Endothelial cell of umbilical vein (primary cell): Measurements from ENCODE around the gene HTRA3. TPM values are rescaled to one million over a fixed set of nuclear protein-coding genes. Genes with fewer than 3 reads are reported as not detected.

ENCODE experiments used
- BruUV-seq: library from RNA; stranded (reverse); fragments of 400-500 nt; replicated peaks from 2 replicates; lab custom pipeline; 2021; lab: Mats Ljungman, UMichigan
- CTCF ChIA-PET: fragments of 300-600, 350-600 bp; sonication (Branson Sonifier 250); formaldehyde crosslinking; loops from one replicate; lab custom pipeline; 2021; ENCODE audit warnings: antibody characterized with exemption, inconsistent platforms; lab: Charles Lee
- POLR2A ChIA-PET: fragments of 300-600, 350-600 bp; sonication (Branson Sonifier 250); formaldehyde crosslinking; loops from one replicate; lab custom pipeline; 2021; ENCODE audit warnings: antibody characterized with exemption, inconsistent platforms; lab: Charles Lee
- DNase-seq: peaks from one replicate; pipeline ENCODE4 v3.0.0-alpha.2; 2011; ENCODE audit warnings: low read depth, low spot score
- FAIRE-seq: peaks from 2 replicates; lab custom pipeline; 2011; peaks lifted over from hg19 to GRCh38; lab: Jason Lieb, UNC
- H2AFZ ChIP-seq: 2 replicates; pipeline ENCODE4 v1.6.0; 2012; ENCODE audit warnings: low read depth, low read length, control low read depth, inconsistent platforms
- H3K27ac ChIP-seq: 2 replicates; pipeline ENCODE4 v1.5.1; 2011; ENCODE audit warnings: low read depth, mild to moderate bottlenecking, control low read depth, low read length, moderate library complexity; ENCODE audit not compliant: insufficient read depth
- H3K27me3 ChIP-seq, 2 experiments: 2 replicates each; pipeline versions ENCODE4 v1.6.0 to v1.6.1; 2011; ENCODE audit warnings: low read length in 2 of 2, mixed read lengths in 1 of 2; ENCODE audit not compliant: control insufficient read depth in 2 of 2, insufficient read depth in 2 of 2
- H3K36me3 ChIP-seq, 2 experiments: 2 replicates in 1 of 2; 3 replicates in 1 of 2; pipeline ENCODE4 v1.5.1; 2011; ENCODE audit warnings: low read length in 2 of 2, mild to moderate bottlenecking in 1 of 2, moderate library complexity in 1 of 2; ENCODE audit not compliant: control insufficient read depth in 2 of 2, insufficient read depth in 2 of 2; ENCODE audit errors: extremely low read depth in 1 of 2
- H3K4me1 ChIP-seq: 3 replicates; pipeline ENCODE4 v1.5.1; 2011; ENCODE audit warnings: mild to moderate bottlenecking, low read length; ENCODE audit not compliant: control insufficient read depth, insufficient read depth; ENCODE audit errors: extremely low read depth
- H3K4me2 ChIP-seq: 2 replicates; pipeline ENCODE4 v1.6.1; 2011; ENCODE audit warnings: low read length, control low read depth, mixed read lengths; ENCODE audit not compliant: insufficient read depth
- H3K4me3 ChIP-seq, 3 experiments: fragments of 200-600 bp in 1 of 3; sonication (generic), shearing (Covaris generic) in 1 of 3; replicated peaks in 1 of 3; 2 replicates each; pipeline ENCODE4 v1.5.1; 2011 to 2016; ENCODE audit warnings: control low read depth in 3 of 3, low read length in 3 of 3, mild to moderate bottlenecking in 2 of 3, inconsistent platforms in 1 of 3, low read depth in 1 of 3, moderate library complexity in 1 of 3; ENCODE audit not compliant: insufficient read depth in 1 of 3
- H3K79me2 ChIP-seq: 2 replicates; pipeline ENCODE4 v1.6.0; 2012; ENCODE audit warnings: low read length, inconsistent platforms; ENCODE audit not compliant: control insufficient read depth, insufficient read depth
- H3K9ac ChIP-seq: replicated peaks from 2 replicates; pipeline ENCODE3; 2011; ENCODE audit warnings: low read length, control low read depth; ENCODE audit not compliant: insufficient read depth; ENCODE audit errors: extremely low read depth
- H3K9me1 ChIP-seq: replicated peaks from 3 replicates; pipeline ENCODE4 v1.6.0; 2011; ENCODE audit warnings: mild to moderate bottlenecking, low read length; ENCODE audit not compliant: control insufficient read depth, insufficient read depth; ENCODE audit errors: extremely low read depth
- H3K9me3 ChIP-seq: replicated peaks from 2 replicates; pipeline ENCODE4 v1.5.1; 2012; ENCODE audit warnings: low read length, inconsistent platforms; ENCODE audit not compliant: control insufficient read depth, insufficient read depth
- H4K20me1 ChIP-seq: replicated peaks from 2 replicates; pipeline ENCODE3; 2011; ENCODE audit warnings: mild to moderate bottlenecking, low read length; ENCODE audit not compliant: control insufficient read depth, insufficient read depth; ENCODE audit errors: extremely low read depth
- CTCF ChIP-seq, 2 donors: IDR thresholded peaks; 1 replicate in 1 of 2; 2 replicates in 1 of 2; pipeline ENCODE4 v1.5.1; 2011; ENCODE audit warnings: low read length in 2 of 2, mild to moderate bottlenecking in 2 of 2, moderate library complexity in 2 of 2, control low read depth in 1 of 2, inconsistent platforms in 1 of 2, low read depth in 1 of 2; ENCODE audit not compliant: insufficient read depth in 1 of 2; ENCODE audit errors: extremely low read depth in 1 of 2
- EZH2 ChIP-seq: IDR thresholded peaks from 2 replicates; pipeline ENCODE4 v1.6.1; 2012; ENCODE audit warnings: borderline replicate concordance, low read depth, mild to moderate bottlenecking, moderate library complexity, low read length, inconsistent platforms; ENCODE audit not compliant: severe bottlenecking
- FOS ChIP-seq: IDR thresholded peaks from 2 replicates; pipeline ENCODE4 v1.6.1; 2011; ENCODE audit warnings: mild to moderate bottlenecking, low read length, moderate library complexity, borderline replicate concordance; ENCODE audit not compliant: insufficient read depth
- GATA2 ChIP-seq: IDR thresholded peaks from 2 replicates; pipeline ENCODE4 v1.7.0; 2011; ENCODE audit warnings: low read depth, mild to moderate bottlenecking, moderate library complexity, mixed read lengths, low read length; ENCODE audit not compliant: insufficient read length, insufficient read depth
- MAX ChIP-seq: IDR thresholded peaks from 2 replicates; pipeline ENCODE4 v1.6.1; 2011; ENCODE audit not compliant: insufficient read depth, insufficient read length
- MYC ChIP-seq: IDR thresholded peaks from one replicate; pipeline ENCODE4 v1.6.1; 2011; ENCODE audit warnings: mild to moderate bottlenecking, low read depth, low read length
- POLR2A ChIP-seq: IDR thresholded peaks from 2 replicates; pipeline ENCODE4 v1.6.1; 2012; ENCODE audit warnings: low read depth, mild to moderate bottlenecking, control low read depth, low read length
- POLR2AphosphoS5 ChIP-seq: IDR thresholded peaks from 2 replicates; pipeline ENCODE4 v1.6.1; 2012; ENCODE audit warnings: low read depth, mild to moderate bottlenecking, control low read depth, low read length, moderate library complexity; ENCODE audit not compliant: insufficient read depth
- dilution Hi-C: fragments of 300-500 bp; cut with MboI; formaldehyde crosslinking; loops from one replicate; pipeline ENCODE4 v1.15.0; 2019; ENCODE audit warnings: low sequenced_read_pairs; ENCODE audit not compliant: extremely low pct_ligation_motif_present
- intact Hi-C: fragments of 100-400 bp; cut with micrococcal nuclease; formaldehyde crosslinking; loops from one replicate; pipeline ENCODE4 v1.10.0; 2022
- polyA plus RNA-seq, 4 experiments: library from polyadenylated mRNA; depleted of rRNA in 3 of 4; stranded (reverse) in 3 of 4; unstranded in 1 of 4; fragments of >200 nt; gene quantifications; 2 replicates each; pipeline versions ENCODE4 v1.2.1 to v1.2.3, GENCODE V29; 2011 to 2012; ENCODE audit warnings: missing spikeins in 1 of 4
- total RNA-seq: library from RNA; stranded (reverse); gene quantifications from 2 replicates; pipeline ENCODE4 v1.2.3, GENCODE V29; 2021

Gene HTRA3
- total and polyA plus RNA-seq, 2 donors (not counting 3 experiments of a cell fraction or from before 2014, with no cell fraction given) = 9.0 to 12.0 TPM

GRCh38 chr4:8308144-8308543, 38.6 kb downstream of the HTRA3 start:
- peaks cover 4 to 9% of the 10 kb centered on the region in 2 experiments for H3K27me3 ChIP-seq
- intact Hi-C loops = no loop called here
- H3K4me3 ChIP-seq = no peak overlapping the region
- TF ChIP-seq GATA2 (no peak), POLR2A (no peak), CTCF (IDR thresholded peaks at IDR 0.05; ENCODE audit: extremely low read depth in 1 of 2, insufficient read depth in 1 of 2, low read depth in 1 of 2, low read length in 2 of 2) (no peak), EZH2 (no peak), MAX (no peak), MYC (no peak), FOS (no peak), POLR2AphosphoS5 (no peak)
- H3K9ac ChIP-seq = no peak overlapping the region
- no peaks in the 10 kb centered on the region for H3K36me3 ChIP-seq
- POLR2A ChIA-PET = no interaction called here
- no peak overlapping the region for H3K27ac ChIP-seq
- no peaks in the 10 kb centered on the region for H3K4me1 ChIP-seq
- FAIRE-seq (no peak), DNase-seq (no peak)
- CTCF ChIA-PET = interaction anchor here (1.7 kb wide), 1 partner anchor 17 kb away, joined by 3 read pairs; no protein-coding TSS in a partner anchor
- no peaks in the 10 kb centered on the region for H3K79me2 ChIP-seq
- no peaks in the 10 kb centered on the region for H4K20me1 ChIP-seq
- H2AFZ ChIP-seq = no peak overlapping the region
- no peaks in the 10 kb centered on the region for H3K9me3 ChIP-seq
- no TSS peak for BruUV-seq
- dilution Hi-C loops = no loop called here
- no peak overlapping the region for H3K4me2 ChIP-seq
- no peaks in the 10 kb centered on the region for H3K9me1 ChIP-seq
